Right atrium auricular region (tissue), 2 donors: ENCODE results near the gene CHD9. TPM values are rescaled to one million over a fixed set of nuclear protein-coding genes. Genes with fewer than 3 reads are reported as not detected.
A peak's percentile ranks its signal among the peaks of the same experiment; 100 is the strongest.

Experiments
- DNase-seq: peaks from one replicate; pipeline ENCODE4 v3.0.0-alpha.2; 2019; ENCODE audit warnings: low spot score
- H3K27ac ChIP-seq, 2 donors: fragments of 200-600 bp; sonication (generic); 1 replicate in 1 of 2; 2 replicates in 1 of 2; pipeline ENCODE4 v1.5.1; 2016 to 2019
- H3K27me3 ChIP-seq, 2 donors: fragments of 200-600 bp; sonication (generic); one replicate each; pipeline versions ENCODE4 v1.5.1 to v1.6.0; 2017 to 2019
- H3K36me3 ChIP-seq: fragments of 200-600 bp; sonication (generic); one replicate; pipeline ENCODE4 v1.5.1; 2016
- H3K4me1 ChIP-seq, 2 donors: fragments of 200-600 bp; sonication (generic); one replicate each; pipeline versions ENCODE4 v1.5.1 to v1.6.0; 2017 to 2019
- H3K4me3 ChIP-seq, 2 donors: fragments of 200-600 bp; sonication (generic); 1 replicate in 1 of 2; 2 replicates in 1 of 2; pipeline ENCODE4 v1.5.1; 2017 to 2019; ENCODE audit warnings: mild to moderate bottlenecking in 1 of 2, moderate library complexity in 1 of 2
- H3K9me3 ChIP-seq, 2 donors: fragments of 200-600 bp; sonication (generic); one replicate each; pipeline ENCODE4 v1.5.1; 2019
- CTCF ChIP-seq, 2 donors: fragments of 200-600 bp; sonication (generic); IDR thresholded peaks; one replicate each; pipeline ENCODE4 v1.5.1; 2019; ENCODE audit warnings: antibody characterized with exemption in 2 of 2
- total RNA-seq, 2 donors: library from RNA; depleted of rRNA; stranded (reverse); fragments of >200 nt; gene quantifications; one replicate each; pipeline ENCODE4 v1.1.0, GENCODE V29; 2016

The CHD9 gene
- total RNA-seq, 2 donors from 2014 or later: 49.8 to 54.1 TPM

DNA sequence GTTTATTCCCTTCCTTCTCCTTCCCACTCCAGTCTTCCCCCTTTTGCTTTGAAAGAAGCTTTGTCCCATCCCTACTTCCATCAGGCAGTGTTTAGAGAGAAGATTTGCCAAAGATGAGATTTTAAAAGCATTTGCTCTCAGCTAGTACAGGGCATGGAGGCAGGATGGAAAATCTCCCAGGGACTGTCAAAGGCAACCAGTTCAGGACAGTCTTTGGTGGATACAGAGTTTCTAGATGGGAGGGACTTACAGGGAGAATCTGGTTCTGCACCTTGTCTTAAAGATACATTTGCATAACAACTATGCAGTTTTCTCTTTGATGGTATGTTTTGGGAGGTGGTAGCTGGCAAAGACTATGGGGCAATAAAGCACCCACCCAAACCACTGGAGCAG, 26.2 kb downstream of the CHD9 start:
- no peak for DNase-seq
- Histone ChIP-seq H3K4me1 (peaks cover 0 to 68% of the 10 kb centered on the region in 2 donors), H3K4me3 (no peak overlapping the region), H3K27ac (peak overlapping the region; percentile 70 to 74), H3K27me3 (no peaks in the 10 kb centered on the region), H3K9me3 (no peaks in the 10 kb centered on the region), H3K36me3 (no peaks in the 10 kb centered on the region)
- TF ChIP-seq CTCF (IDR thresholded peaks at IDR 0.05): no peak

DNA sequence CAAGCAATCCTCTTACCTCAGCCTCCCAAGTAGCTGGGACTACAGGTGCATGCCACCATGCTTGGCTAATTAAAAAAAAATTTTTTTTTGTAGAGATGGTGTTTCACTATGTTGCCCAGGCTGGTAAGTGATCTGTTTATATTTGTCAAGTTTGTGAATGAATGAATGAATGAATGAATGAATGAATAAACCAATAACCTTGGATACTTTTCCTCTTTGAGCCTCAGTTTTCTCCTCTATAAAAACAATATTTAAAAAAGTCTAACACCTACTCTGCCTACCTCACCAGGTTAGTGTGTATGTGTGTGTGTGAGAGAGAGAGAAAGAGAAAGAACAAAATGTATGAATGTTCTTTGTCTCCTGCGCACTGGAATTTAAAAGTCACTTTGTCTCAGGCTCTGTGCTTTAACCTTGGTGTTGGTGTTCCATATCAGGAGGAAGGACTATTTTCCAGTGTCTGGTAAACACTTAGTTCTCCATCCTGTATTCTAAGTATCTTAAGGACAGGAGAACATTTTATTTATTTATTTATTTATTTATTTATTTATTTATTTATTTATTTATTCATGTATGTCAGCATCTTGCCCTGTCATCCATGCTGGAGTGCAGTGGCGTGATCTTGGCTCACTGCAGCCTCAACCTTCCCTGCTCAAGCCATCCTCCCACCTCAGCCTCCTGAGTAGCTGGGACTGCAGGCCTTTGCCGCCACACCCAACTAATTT, 27.1 kb downstream of the CHD9 start:
- DNase-seq: no peak
- Histone ChIP-seq H3K27me3 (no peaks in the 10 kb centered on the region), H3K9me3 (no peaks in the 10 kb centered on the region), H3K4me1 (peaks cover 0 to 76% of the 10 kb centered on the region in 2 donors), H3K27ac (peak overlapping the region; percentile 70 to 74), H3K4me3 (no peak overlapping the region), H3K36me3 (no peaks in the 10 kb centered on the region)
- TF ChIP-seq CTCF (IDR thresholded peaks at IDR 0.05): no peak

DNA sequence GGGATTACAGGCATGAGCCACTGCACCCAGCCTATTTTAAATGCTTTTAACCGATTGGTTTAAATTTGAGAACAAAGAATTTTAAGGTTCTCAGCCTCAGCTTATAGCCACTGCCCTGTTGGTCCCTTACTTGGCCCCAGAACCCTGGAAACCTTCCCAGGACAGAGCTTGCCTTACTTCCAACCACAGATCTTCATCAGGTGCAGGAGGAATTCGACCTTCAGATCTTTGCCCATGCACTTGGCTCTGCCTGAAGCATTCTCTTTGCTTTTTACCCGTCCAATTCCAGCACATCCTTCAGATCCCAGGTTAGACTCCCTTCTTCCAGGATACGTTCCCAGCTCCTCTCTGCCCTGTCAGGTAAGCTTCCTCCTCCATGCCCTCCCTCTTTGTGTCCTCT, 27.7 kb downstream of the CHD9 start:
- TF ChIP-seq CTCF (IDR thresholded peaks at IDR 0.05): no peak
- H3K36me3 ChIP-seq: no peaks in the 10 kb centered on the region
- H3K27me3 ChIP-seq: no peaks in the 10 kb centered on the region
- H3K9me3 ChIP-seq: no peaks in the 10 kb centered on the region
- DNase-seq: no peak
- H3K27ac ChIP-seq: peak overlapping the region; percentile 35 to 70
- H3K4me1 ChIP-seq: peaks cover 0 to 83% of the 10 kb centered on the region in 2 donors
- no peak overlapping the region for H3K4me3 ChIP-seq

DNA sequence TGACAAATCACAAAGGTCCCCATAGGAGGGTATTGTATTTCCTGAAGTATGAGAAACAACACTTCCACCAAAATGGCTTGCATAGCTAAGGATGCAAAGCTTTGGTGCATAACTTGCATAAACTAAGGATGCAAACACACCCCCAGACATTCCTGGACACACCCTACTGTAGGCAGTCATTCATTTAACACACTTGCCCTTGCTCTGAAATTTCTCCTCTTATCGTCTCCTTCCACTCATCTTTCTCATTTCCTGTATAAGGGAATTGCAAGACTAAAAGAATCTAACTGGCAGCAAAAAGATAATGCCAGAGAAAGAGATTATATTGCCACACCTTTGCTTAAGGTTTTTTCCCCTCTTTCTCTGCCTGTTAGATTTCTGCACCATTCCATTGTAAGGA, 28.3 kb downstream of the CHD9 start:
- no peak for TF ChIP-seq CTCF (IDR thresholded peaks at IDR 0.05)
- Histone ChIP-seq H3K36me3 (no peaks in the 10 kb centered on the region), H3K4me3 (no peak overlapping the region), H3K27me3 (no peaks in the 10 kb centered on the region), H3K4me1 (peaks cover 0 to 84% of the 10 kb centered on the region in 2 donors), H3K27ac (no peak overlapping the region), H3K9me3 (no peaks in the 10 kb centered on the region)
- no peak for DNase-seq

- Histone ChIP-seq H3K4me1 (peaks cover 0 to 84% of the 10 kb centered on the region in 2 donors), H3K27ac (peak overlapping the region; percentile 52 to 78), H3K4me3 (no peak overlapping the region)
Measured at GRCh38 chr16:53084141-53084541, 29.4 kb downstream of the CHD9 start.

More at GRCh38 chr16:53084141-53084541, 29.4 kb downstream of the CHD9 start:
- no peaks in the 10 kb centered on the region for H3K9me3 ChIP-seq
- no peak for DNase-seq
- no peak for TF ChIP-seq CTCF (IDR thresholded peaks at IDR 0.05)
- H3K36me3 ChIP-seq: no peaks in the 10 kb centered on the region
- H3K27me3 ChIP-seq: no peaks in the 10 kb centered on the region
